Astrocyte (in vitro differentiated cells and primary cell): ENCODE measurements around the gene NR5A2. TPM values are rescaled to one million over a fixed set of nuclear protein-coding genes. Genes with fewer than 3 reads are reported as not detected.

Source experiments
- DNase-seq: peaks from one replicate; pipeline ENCODE4 v3.0.0-alpha.2; 2010; ENCODE audit warnings: low read depth
- FAIRE-seq: peaks from 2 replicates; lab custom pipeline; 2011; peaks lifted over from hg19 to GRCh38; lab: Jason Lieb, UNC
- H2AFZ ChIP-seq: 2 replicates; pipeline ENCODE4 v1.6.0; 2012; ENCODE audit warnings: low read depth, low read length, inconsistent platforms
- H3K27ac ChIP-seq: 2 replicates; pipeline ENCODE4 v1.5.1; 2011; ENCODE audit warnings: low read depth, low read length, inconsistent platforms
- H3K27me3 ChIP-seq: 2 replicates; pipeline ENCODE4 v1.6.0; 2011; ENCODE audit warnings: low read length, inconsistent platforms; ENCODE audit not compliant: insufficient read depth
- H3K36me3 ChIP-seq: 2 replicates; pipeline ENCODE4 v1.5.1; 2011; ENCODE audit warnings: low read length, inconsistent platforms; ENCODE audit not compliant: insufficient read depth
- H3K4me1 ChIP-seq: 2 replicates; pipeline ENCODE4 v1.5.1; 2011; ENCODE audit warnings: low read length, inconsistent platforms; ENCODE audit not compliant: insufficient read depth
- H3K4me2 ChIP-seq: 2 replicates; pipeline ENCODE4 v1.6.0; 2012; ENCODE audit warnings: low read length, inconsistent platforms
- H3K4me3 ChIP-seq: 2 replicates; pipeline ENCODE4 v1.5.1; 2011; ENCODE audit warnings: low read depth, mild to moderate bottlenecking, low read length, inconsistent platforms; ENCODE audit not compliant: insufficient read depth
- H3K79me2 ChIP-seq: 2 replicates; pipeline ENCODE4 v1.6.0; 2012; ENCODE audit warnings: mild to moderate bottlenecking, low read length, inconsistent platforms; ENCODE audit not compliant: insufficient read depth
- H3K9ac ChIP-seq: 2 replicates; pipeline ENCODE4 v1.6.0; 2012; ENCODE audit warnings: mild to moderate bottlenecking, low read length, inconsistent platforms
- H3K9me3 ChIP-seq: 2 replicates; pipeline ENCODE4 v1.5.1; 2012; ENCODE audit warnings: low read depth, mild to moderate bottlenecking, low read length, inconsistent platforms; ENCODE audit not compliant: insufficient read depth
- H4K20me1 ChIP-seq: 2 replicates; pipeline ENCODE4 v1.6.0; 2012; ENCODE audit warnings: low read length, inconsistent platforms; ENCODE audit not compliant: insufficient read depth
- H3K27ac Mint-ChIP-seq: one replicate; pipeline ENCODE4 v1.8.0; 2021; ENCODE audit warnings: mild to moderate bottlenecking, mixed read lengths; ENCODE audit not compliant: unreplicated experiment
- H3K27me3 Mint-ChIP-seq: one replicate; pipeline ENCODE4 v1.8.0; 2021; ENCODE audit warnings: low read depth, mixed read lengths; ENCODE audit not compliant: unreplicated experiment
- H3K36me3 Mint-ChIP-seq: one replicate; pipeline ENCODE4 v1.8.0; 2021; ENCODE audit warnings: low read depth, mixed read lengths; ENCODE audit not compliant: unreplicated experiment
- H3K4me1 Mint-ChIP-seq: one replicate; pipeline ENCODE4 v1.8.0; 2021; ENCODE audit warnings: low read depth, mixed read lengths; ENCODE audit not compliant: unreplicated experiment
- H3K4me3 Mint-ChIP-seq: one replicate; pipeline ENCODE4 v1.8.0; 2021; ENCODE audit warnings: mild to moderate bottlenecking, moderate library complexity, mixed read lengths; ENCODE audit not compliant: unreplicated experiment
- H3K9me3 Mint-ChIP-seq: one replicate; pipeline ENCODE4 v1.8.0; 2021; ENCODE audit warnings: mild to moderate bottlenecking, mixed read lengths; ENCODE audit not compliant: unreplicated experiment
- EZH2 ChIP-seq: IDR thresholded peaks from 2 replicates; pipeline ENCODE4 v1.6.1; 2012; ENCODE audit warnings: mild to moderate bottlenecking, low read length, inconsistent platforms; ENCODE audit not compliant: insufficient read depth
- total RNA-seq: library from RNA; stranded (reverse); gene quantifications from 2 replicates; pipeline ENCODE4 v1.2.1, GENCODE V29; 2021
- TF ChIP-seq, protein P1 (sequence below): IDR thresholded peaks from 2 replicates; pipeline ENCODE4 v1.5.1; 2011; ENCODE audit warnings: low read depth, mild to moderate bottlenecking, inconsistent platforms, low read length, moderate library complexity; ENCODE audit not compliant: insufficient read depth

NR5A2 gene
- total RNA-seq, 1 donor from 2014 or later, result 0.39 TPM

DNA sequence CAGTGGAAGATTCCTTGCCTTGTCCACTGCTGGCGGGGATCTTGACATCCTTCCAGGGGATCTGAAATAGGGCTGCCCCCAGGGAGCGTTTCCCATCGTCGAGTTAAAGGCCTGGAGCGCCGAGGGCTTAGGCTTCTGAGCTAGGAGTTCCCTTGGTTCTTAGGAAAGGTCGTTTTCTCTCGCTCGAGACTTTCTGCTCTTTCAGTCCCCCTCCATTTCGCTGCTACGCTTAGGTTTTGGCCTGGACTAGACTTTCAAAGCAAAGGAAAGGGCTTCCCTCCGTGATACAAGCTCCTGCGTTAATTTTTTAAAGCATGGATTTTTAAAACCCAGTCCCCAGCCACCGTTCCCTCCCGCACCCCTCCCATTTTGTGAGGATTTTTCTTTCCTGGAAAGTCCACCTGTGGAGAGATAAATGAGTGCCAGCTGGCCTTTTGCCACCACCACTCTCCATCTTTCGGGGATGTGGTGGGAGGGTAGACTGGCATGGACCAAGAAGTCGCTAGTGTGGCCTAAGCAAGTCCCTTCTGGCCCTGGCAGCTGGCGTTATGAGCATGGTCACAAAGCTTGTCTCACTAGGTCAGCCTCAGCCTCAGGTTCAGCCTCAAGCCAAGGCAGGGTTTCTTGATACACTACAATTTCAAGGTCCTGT lies 9.2 kb downstream of the NR5A2 start:
- Histone ChIP-seq H3K4me3 (no peak overlapping the region), H3K27me3 (peaks cover 95% of the 10 kb centered on the region), H4K20me1 (peaks cover 8% of the 10 kb centered on the region), H3K4me1 (peaks cover 5% of the 10 kb centered on the region), H3K9me3 (no peaks in the 10 kb centered on the region), H2AFZ (no peak overlapping the region), H3K36me3 (no peaks in the 10 kb centered on the region), H3K27ac (no peak overlapping the region), H3K79me2 (no peaks in the 10 kb centered on the region), H3K4me2 (no peak overlapping the region), H3K9ac (no peak overlapping the region)
- H3K36me3 Mint-ChIP-seq, result peaks cover 1% of the 10 kb centered on the region
- no peak for FAIRE-seq
- H3K4me1 Mint-ChIP-seq, result no peaks in the 10 kb centered on the region
- TF ChIP-seq, protein P1, sequence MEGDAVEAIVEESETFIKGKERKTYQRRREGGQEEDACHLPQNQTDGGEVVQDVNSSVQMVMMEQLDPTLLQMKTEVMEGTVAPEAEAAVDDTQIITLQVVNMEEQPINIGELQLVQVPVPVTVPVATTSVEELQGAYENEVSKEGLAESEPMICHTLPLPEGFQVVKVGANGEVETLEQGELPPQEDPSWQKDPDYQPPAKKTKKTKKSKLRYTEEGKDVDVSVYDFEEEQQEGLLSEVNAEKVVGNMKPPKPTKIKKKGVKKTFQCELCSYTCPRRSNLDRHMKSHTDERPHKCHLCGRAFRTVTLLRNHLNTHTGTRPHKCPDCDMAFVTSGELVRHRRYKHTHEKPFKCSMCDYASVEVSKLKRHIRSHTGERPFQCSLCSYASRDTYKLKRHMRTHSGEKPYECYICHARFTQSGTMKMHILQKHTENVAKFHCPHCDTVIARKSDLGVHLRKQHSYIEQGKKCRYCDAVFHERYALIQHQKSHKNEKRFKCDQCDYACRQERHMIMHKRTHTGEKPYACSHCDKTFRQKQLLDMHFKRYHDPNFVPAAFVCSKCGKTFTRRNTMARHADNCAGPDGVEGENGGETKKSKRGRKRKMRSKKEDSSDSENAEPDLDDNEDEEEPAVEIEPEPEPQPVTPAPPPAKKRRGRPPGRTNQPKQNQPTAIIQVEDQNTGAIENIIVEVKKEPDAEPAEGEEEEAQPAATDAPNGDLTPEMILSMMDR, result no peak
- no peak for TF ChIP-seq EZH2
- no peak overlapping the region for H3K4me3 Mint-ChIP-seq
- no peak overlapping the region for H3K27ac Mint-ChIP-seq
- peaks cover 2% of the 10 kb centered on the region for H3K9me3 Mint-ChIP-seq
- H3K27me3 Mint-ChIP-seq, result peaks cover 21% of the 10 kb centered on the region
- DNase-seq, result no peak

DNA sequence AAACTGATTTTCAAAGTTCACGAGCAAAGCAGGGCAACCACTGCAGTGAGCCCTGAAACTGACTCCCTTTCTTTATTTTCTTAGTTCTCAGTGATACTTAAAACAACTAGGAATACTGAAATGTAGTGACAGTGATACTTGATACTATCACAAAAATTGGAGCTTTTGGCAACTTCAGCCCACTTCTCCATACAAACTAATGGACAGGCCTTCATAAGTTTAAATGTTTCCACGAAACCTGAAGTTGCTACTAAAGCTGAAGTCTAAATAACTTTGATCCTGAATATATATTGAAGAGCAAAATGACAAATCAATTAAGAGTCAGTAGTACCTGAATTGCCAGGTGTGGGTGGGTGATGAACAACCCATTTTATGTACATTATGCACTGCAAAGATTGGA lies 10.0 kb downstream of the NR5A2 start:
- Mint-ChIP-seq H3K27me3 (peaks cover 27% of the 10 kb centered on the region), H3K9me3 (peaks cover 2% of the 10 kb centered on the region), H3K4me3 (no peak overlapping the region), H3K36me3 (no peaks in the 10 kb centered on the region), H3K4me1 (no peaks in the 10 kb centered on the region), H3K27ac (no peak overlapping the region)
- no peaks in the 10 kb centered on the region for H3K36me3 ChIP-seq
- H3K27me3 ChIP-seq, result peaks cover 96% of the 10 kb centered on the region
- no peak for DNase-seq
- TF ChIP-seq, protein P1, result no peak
- no peak overlapping the region for H3K4me3 ChIP-seq
- no peak overlapping the region for H3K9ac ChIP-seq
- no peak overlapping the region for H3K4me2 ChIP-seq
- H3K4me1 ChIP-seq, result peaks cover 10% of the 10 kb centered on the region
- H3K79me2 ChIP-seq, result no peaks in the 10 kb centered on the region
- H4K20me1 ChIP-seq, result peaks cover 9% of the 10 kb centered on the region
- H2AFZ ChIP-seq, result no peak overlapping the region
- no peaks in the 10 kb centered on the region for H3K9me3 ChIP-seq
- no peak for FAIRE-seq
- H3K27ac ChIP-seq, result no peak overlapping the region

DNA sequence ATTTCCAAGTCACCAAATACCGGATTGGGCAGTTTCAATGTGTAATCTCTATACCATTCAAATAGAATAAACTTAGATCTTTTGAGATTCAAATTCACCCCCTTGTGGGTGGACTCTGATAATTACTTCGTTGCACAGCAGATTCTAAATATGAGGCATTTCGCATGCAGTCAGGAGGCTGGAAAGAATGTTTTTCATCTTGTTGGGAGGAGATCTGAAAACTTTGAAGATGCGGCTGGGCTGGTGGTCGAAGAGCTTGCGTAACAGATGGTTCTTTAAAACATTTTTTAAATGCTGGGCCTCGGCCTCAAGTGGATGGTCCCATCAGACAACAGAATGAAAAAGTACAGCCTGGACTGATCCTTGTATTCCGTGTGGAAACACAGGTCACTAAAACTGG lies 10.4 kb downstream of the NR5A2 start:
- no peak overlapping the region for H2AFZ ChIP-seq
- H3K9me3 Mint-ChIP-seq, result peaks cover 2% of the 10 kb centered on the region
- H3K4me1 Mint-ChIP-seq, result peaks cover 3% of the 10 kb centered on the region
- H3K27me3 ChIP-seq, result peaks cover 96% of the 10 kb centered on the region
- peaks cover 9% of the 10 kb centered on the region for H4K20me1 ChIP-seq
- H3K27me3 Mint-ChIP-seq, result peaks cover 31% of the 10 kb centered on the region
- no peak overlapping the region for H3K4me3 ChIP-seq
- H3K4me3 Mint-ChIP-seq, result no peak overlapping the region
- H3K9me3 ChIP-seq, result no peaks in the 10 kb centered on the region
- H3K79me2 ChIP-seq, result no peaks in the 10 kb centered on the region
- H3K36me3 ChIP-seq, result no peaks in the 10 kb centered on the region
- FAIRE-seq, result no peak
- DNase-seq, result no peak
- H3K4me1 ChIP-seq, result peaks cover 10% of the 10 kb centered on the region
- H3K27ac Mint-ChIP-seq, result no peak overlapping the region
- no peak overlapping the region for H3K27ac ChIP-seq
- H3K9ac ChIP-seq, result no peak overlapping the region
- no peak overlapping the region for H3K4me2 ChIP-seq
- H3K36me3 Mint-ChIP-seq, result no peaks in the 10 kb centered on the region
- TF ChIP-seq EZH2, result no peak
- TF ChIP-seq, protein P1, result no peak
